Measurements from ENCODE around the gene PLXDC1.

GRCh38 chr17:39096508-39097149 is 54.8 kb downstream of the PLXDC1 start:
- TF ChIP-seq CTCF (IDR thresholded peaks at IDR 0.05) (no peak), POLR2A (IDR thresholded peaks at IDR 0.05) (no peak)

Measured in uterus (tissue), 2 donors.